H9 (cell line): ENCODE data around the gene F2. TPM values are rescaled to one million over a fixed set of nuclear protein-coding genes. Genes with fewer than 3 reads are reported as not detected.

Source experiments
- DNase-seq: peaks from one replicate; pipeline ENCODE4 v3.0.0-alpha.2; 2017
- H2AFZ ChIP-seq: one replicate; pipeline ENCODE4 v1.6.1; 2013; ENCODE audit warnings: mild to moderate bottlenecking, low read length, control low read depth, moderate library complexity
- H2AK5ac ChIP-seq: 2 replicates; pipeline ENCODE4 v1.6.1; 2013; ENCODE audit warnings: low read length, control low read depth, mixed read lengths; ENCODE audit not compliant: insufficient read length
- H2BK120ac ChIP-seq: one replicate; pipeline ENCODE4 v1.6.1; 2013; ENCODE audit warnings: low read depth, mild to moderate bottlenecking, low read length, control low read depth, inconsistent platforms; ENCODE audit not compliant: poor library complexity, severe bottlenecking
- H2BK12ac ChIP-seq: 2 replicates; pipeline ENCODE4 v1.6.1; 2013; ENCODE audit warnings: low read length, control low read depth, mixed read lengths, low read depth; ENCODE audit not compliant: insufficient read length
- H2BK15ac ChIP-seq: 2 replicates; pipeline ENCODE4 v1.6.1; 2013; ENCODE audit warnings: low read depth, low read length, control low read depth
- H2BK20ac ChIP-seq: one replicate; pipeline ENCODE4 v1.6.1; 2013; ENCODE audit warnings: low read depth, mild to moderate bottlenecking, low read length, control low read depth, inconsistent platforms; ENCODE audit not compliant: poor library complexity, severe bottlenecking
- H2BK5ac ChIP-seq: 2 replicates; pipeline ENCODE4 v1.6.1; 2013; ENCODE audit warnings: low read length, control low read depth, mixed read lengths; ENCODE audit not compliant: insufficient read length
- H3K14ac ChIP-seq: 2 replicates; pipeline ENCODE4 v1.6.1; 2013; ENCODE audit warnings: low read length, control low read depth; ENCODE audit not compliant: insufficient read depth
- H3K18ac ChIP-seq: 2 replicates; pipeline ENCODE4 v1.6.1; 2013; ENCODE audit warnings: low read depth, mild to moderate bottlenecking, mixed read lengths, low read length, control low read depth; ENCODE audit not compliant: insufficient read length
- H3K23ac ChIP-seq: 2 replicates; pipeline ENCODE4 v1.6.1; 2013; ENCODE audit warnings: low read length, control low read depth, mixed read lengths, low read depth; ENCODE audit not compliant: insufficient read length
- H3K23me2 ChIP-seq: 2 replicates; pipeline ENCODE4 v1.6.1; 2013; ENCODE audit warnings: low read depth, mild to moderate bottlenecking, mixed read lengths, low read length, control low read depth; ENCODE audit not compliant: insufficient read length, poor library complexity, severe bottlenecking
- H3K27ac ChIP-seq: 2 replicates; pipeline ENCODE4 v1.5.1; 2013; ENCODE audit warnings: low read length, control low read depth, mixed read lengths, low read depth; ENCODE audit not compliant: insufficient read length
- H3K27me3 ChIP-seq: 2 replicates; pipeline ENCODE4 v1.6.1; 2013; ENCODE audit warnings: low read length, control low read depth, inconsistent platforms; ENCODE audit not compliant: insufficient read depth
- H3K4ac ChIP-seq: 2 replicates; pipeline ENCODE4 v1.6.1; 2013; ENCODE audit warnings: low read depth, mild to moderate bottlenecking, control low read depth, inconsistent platforms, low read length, moderate library complexity
- H3K4me1 ChIP-seq: 2 replicates; pipeline ENCODE4 v1.6.1; 2013; ENCODE audit warnings: low read length, control low read depth, inconsistent platforms; ENCODE audit not compliant: insufficient read depth
- H3K4me2 ChIP-seq: 2 replicates; pipeline ENCODE4 v1.6.1; 2013; ENCODE audit warnings: low read length, control low read depth, mixed read lengths; ENCODE audit not compliant: insufficient read length, insufficient read depth
- H3K56ac ChIP-seq: 2 replicates; pipeline ENCODE4 v1.6.1; 2013; ENCODE audit warnings: low read depth, mild to moderate bottlenecking, mixed read lengths, low read length, control low read depth; ENCODE audit not compliant: insufficient read length
- H3K79me1 ChIP-seq: 2 replicates; pipeline ENCODE4 v1.6.1; 2013; ENCODE audit warnings: low read depth, mild to moderate bottlenecking, moderate library complexity, low read length, control low read depth, inconsistent platforms; ENCODE audit not compliant: insufficient read depth, poor library complexity, severe bottlenecking
- H3K79me2 ChIP-seq: 2 replicates; pipeline ENCODE4 v1.6.1; 2013; ENCODE audit warnings: low read length, control low read depth, inconsistent platforms; ENCODE audit not compliant: insufficient read depth
- H3K9ac ChIP-seq: 2 replicates; pipeline ENCODE4 v1.6.1; 2013; ENCODE audit warnings: low read length, control low read depth, mixed read lengths; ENCODE audit not compliant: insufficient read length; ENCODE audit errors: extremely low read depth
- H3K9me3 ChIP-seq: one replicate; pipeline ENCODE4 v1.6.1; 2013; ENCODE audit warnings: low read depth, low read length, inconsistent platforms; ENCODE audit not compliant: control insufficient read depth
- H3T11ph ChIP-seq: one replicate; pipeline ENCODE4 v1.6.1; 2013; ENCODE audit warnings: mild to moderate bottlenecking, low read length, control low read depth, inconsistent platforms
- H4K20me1 ChIP-seq: one replicate; pipeline ENCODE4 v1.6.1; 2013; ENCODE audit not compliant: control insufficient read depth, insufficient read length, insufficient read depth
- H4K5ac ChIP-seq: 2 replicates; pipeline ENCODE4 v1.6.1; 2013; ENCODE audit warnings: low read depth, mild to moderate bottlenecking, mixed read lengths, low read length, control low read depth; ENCODE audit not compliant: insufficient read length
- H4K8ac ChIP-seq: replicated peaks from 2 replicates; pipeline ENCODE4 v1.6.1; 2013; ENCODE audit warnings: low read length, control low read depth, mixed read lengths, low read depth; ENCODE audit not compliant: insufficient read length
- H4K91ac ChIP-seq: 2 replicates; pipeline ENCODE4 v1.6.1; 2013; ENCODE audit warnings: low read depth, mild to moderate bottlenecking, moderate library complexity, mixed read lengths, low read length, control low read depth; ENCODE audit not compliant: insufficient read length
- H3K27ac Mint-ChIP-seq, 3 experiments: 2 replicates in 2 of 3; 3 replicates in 1 of 3; pipeline ENCODE4 v1.8.0; 2020 to 2021; ENCODE audit warnings: mixed read lengths in 3 of 3, mild to moderate bottlenecking in 1 of 3, moderate library complexity in 1 of 3
- H3K27me3 Mint-ChIP-seq: 2 replicates; pipeline ENCODE4 v1.8.0; 2021; ENCODE audit warnings: low read depth, mild to moderate bottlenecking, moderate library complexity, mixed read lengths
- H3K36me3 Mint-ChIP-seq, 3 experiments: 2 replicates in 2 of 3; 3 replicates in 1 of 3; pipeline ENCODE4 v1.8.0; 2020 to 2021; ENCODE audit warnings: low read depth in 3 of 3, mixed read lengths in 3 of 3; ENCODE audit not compliant: insufficient read depth in 1 of 3
- H3K4me1 Mint-ChIP-seq, 2 experiments: 2 replicates each; pipeline ENCODE4 v1.8.0; 2020; ENCODE audit warnings: mixed read lengths in 2 of 2
- H3K4me3 Mint-ChIP-seq, 2 experiments: 2 replicates in 1 of 2; 3 replicates in 1 of 2; pipeline ENCODE4 v1.8.0; 2020 to 2021; ENCODE audit warnings: mild to moderate bottlenecking in 2 of 2, mixed read lengths in 2 of 2, moderate library complexity in 1 of 2
- H3K9me3 Mint-ChIP-seq, 2 experiments: 2 replicates in 1 of 2; 3 replicates in 1 of 2; pipeline ENCODE4 v1.8.0; 2020; ENCODE audit warnings: mild to moderate bottlenecking in 2 of 2, mixed read lengths in 2 of 2, moderate library complexity in 1 of 2
- WGBS: extraction: QIAGEN DNeasy Blood & Tissue Kit; methylation state at CpG from one replicate; pipeline ENCODE4 v1.1.7; 2013; ENCODE audit warnings: missing lambda C conversion rate, low lambda C conversion rate, mixed read lengths; ENCODE audit not compliant: insufficient read length; ENCODE audit errors: extremely low coverage; 5-methylcytosine and 5-hydroxymethylcytosine counted together
- total RNA-seq: library from RNA; stranded (reverse); gene quantifications from 2 replicates; pipeline ENCODE4 v1.2.1, GENCODE V29; 2021
- TF ChIP-seq, protein P1 (sequence below): fragments of 200-600 bp; sonication (generic); conservative IDR thresholded peaks from 3 replicates; pipeline ENCODE4 v1.8.0; 2021; ENCODE audit warnings: antibody characterized with exemption, mild to moderate bottlenecking

F2 gene
- total RNA-seq, 1 experiment from 2014 or later, result not detected

DNA sequence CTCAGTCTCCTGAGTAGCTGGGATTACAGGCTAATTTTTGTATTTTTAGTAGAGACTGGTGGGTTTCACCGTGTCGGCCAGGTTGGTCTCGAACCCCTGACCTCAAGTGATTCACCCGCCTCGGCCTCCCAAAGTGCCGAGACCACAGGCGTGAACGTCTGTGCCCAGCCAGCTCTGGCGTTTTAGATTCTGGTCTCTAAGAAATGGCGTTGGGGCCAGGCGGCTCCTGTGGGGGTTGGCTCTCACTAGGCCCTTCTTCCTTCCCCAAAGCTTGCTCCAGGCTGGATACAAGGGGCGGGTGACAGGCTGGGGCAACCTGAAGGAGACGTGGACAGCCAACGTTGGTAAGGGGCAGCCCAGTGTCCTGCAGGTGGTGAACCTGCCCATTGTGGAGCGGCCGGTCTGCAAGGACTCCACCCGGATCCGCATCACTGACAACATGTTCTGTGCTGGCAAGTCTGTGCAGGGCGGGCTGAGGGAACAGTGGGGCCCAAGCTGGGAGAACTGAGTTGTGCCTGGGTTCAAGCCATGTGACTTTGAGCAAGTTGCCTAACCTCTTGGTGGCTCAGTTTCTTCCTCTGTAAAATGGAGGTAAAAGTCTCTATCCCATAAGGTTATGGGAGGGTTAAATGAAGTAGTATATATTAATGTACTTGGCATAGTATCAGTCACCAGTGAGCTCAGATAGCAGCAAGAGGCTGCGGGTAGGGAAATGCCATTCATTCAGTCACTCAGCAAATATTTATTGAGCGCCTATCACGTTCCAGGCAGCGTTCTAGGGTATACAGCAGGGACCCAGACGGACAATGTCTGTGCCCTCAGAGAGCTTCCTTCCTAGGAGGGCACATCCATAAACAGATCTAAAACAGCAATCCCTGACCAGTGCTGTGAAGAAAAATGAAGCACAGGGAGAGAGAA, 10.4 kb downstream of the F2 start:
- DNase-seq, result no peak
- TF ChIP-seq, protein P1, sequence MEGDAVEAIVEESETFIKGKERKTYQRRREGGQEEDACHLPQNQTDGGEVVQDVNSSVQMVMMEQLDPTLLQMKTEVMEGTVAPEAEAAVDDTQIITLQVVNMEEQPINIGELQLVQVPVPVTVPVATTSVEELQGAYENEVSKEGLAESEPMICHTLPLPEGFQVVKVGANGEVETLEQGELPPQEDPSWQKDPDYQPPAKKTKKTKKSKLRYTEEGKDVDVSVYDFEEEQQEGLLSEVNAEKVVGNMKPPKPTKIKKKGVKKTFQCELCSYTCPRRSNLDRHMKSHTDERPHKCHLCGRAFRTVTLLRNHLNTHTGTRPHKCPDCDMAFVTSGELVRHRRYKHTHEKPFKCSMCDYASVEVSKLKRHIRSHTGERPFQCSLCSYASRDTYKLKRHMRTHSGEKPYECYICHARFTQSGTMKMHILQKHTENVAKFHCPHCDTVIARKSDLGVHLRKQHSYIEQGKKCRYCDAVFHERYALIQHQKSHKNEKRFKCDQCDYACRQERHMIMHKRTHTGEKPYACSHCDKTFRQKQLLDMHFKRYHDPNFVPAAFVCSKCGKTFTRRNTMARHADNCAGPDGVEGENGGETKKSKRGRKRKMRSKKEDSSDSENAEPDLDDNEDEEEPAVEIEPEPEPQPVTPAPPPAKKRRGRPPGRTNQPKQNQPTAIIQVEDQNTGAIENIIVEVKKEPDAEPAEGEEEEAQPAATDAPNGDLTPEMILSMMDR, result no peak
- Histone ChIP-seq H3K18ac (no peak overlapping the region), H4K91ac (no peak overlapping the region), H3K14ac (no peak overlapping the region), H2BK15ac (no peak overlapping the region), H3K9ac (no peak overlapping the region), H2BK120ac (no peak overlapping the region), H3K4ac (no peak overlapping the region), H2AFZ (no peak overlapping the region), H4K20me1 (no peaks in the 10 kb centered on the region), H2BK12ac (no peak overlapping the region), H3K4me1 (no peaks in the 10 kb centered on the region), H3K27me3 (no peaks in the 10 kb centered on the region), H3K56ac (no peak overlapping the region), H3K79me1 (no peaks in the 10 kb centered on the region), H3K23me2 (no peaks in the 10 kb centered on the region), H4K5ac (no peak overlapping the region), H3T11ph (no peak overlapping the region), H3K23ac (no peak overlapping the region), H3K9me3 (no peaks in the 10 kb centered on the region), H3K27ac (no peak overlapping the region), H2BK20ac (no peak overlapping the region), H2AK5ac (no peak overlapping the region), H4K8ac (no peak overlapping the region), H2BK5ac (no peak overlapping the region), H3K79me2 (no peaks in the 10 kb centered on the region), H3K4me2 (no peak overlapping the region)
- no CpG with 5 or more reads among the region's 24 CpGs for WGBS
- H3K27me3 Mint-ChIP-seq, result no peaks in the 10 kb centered on the region; the same call in none of the 2 replicates
- H3K9me3 Mint-ChIP-seq, result no peaks in the 10 kb centered on the region
- H3K4me3 Mint-ChIP-seq, result no peak overlapping the region
- no peaks in the 10 kb centered on the region for H3K36me3 Mint-ChIP-seq
- peak overlapping the region in 1 of 3 experiments; percentile 59; a peak in 1 of 7 replicates for H3K27ac Mint-ChIP-seq
- peaks cover 3 to 7% of the 10 kb centered on the region in 2 experiments for H3K4me1 Mint-ChIP-seq
